Lung (tissue), 12 donors: ENCODE measurements around the gene TMEM247. TPM values are rescaled to one million over a fixed set of nuclear protein-coding genes. Genes with fewer than 3 reads are reported as not detected.

Experiments
- ATAC-seq: fragments of 200-7000 bp; cut with Tn5 transposase; one replicate; pipeline ENCODE4 v1.9.1; 2020; ENCODE audit warnings: moderate number of reproducible peaks; ENCODE audit not compliant: insufficient read depth, low FRiP score
- DNase-seq, 3 donors: peaks; one replicate each; pipeline ENCODE4 v3.0.0-alpha.2; 2013 to 2017
- H3K27ac ChIP-seq, 2 donors: one replicate each; pipeline ENCODE4 v1.5.1; 2013; ENCODE audit warnings: mild to moderate bottlenecking in 2 of 2, moderate library complexity in 2 of 2, control low read depth in 1 of 2, inconsistent platforms in 1 of 2, low read depth in 1 of 2, low read length in 1 of 2
- H3K27me3 ChIP-seq, 3 donors: one replicate each; pipeline ENCODE4 v1.5.1; 2013; ENCODE audit warnings: low read length in 2 of 3; ENCODE audit not compliant: control insufficient read depth in 3 of 3, insufficient read depth in 3 of 3
- H3K36me3 ChIP-seq, 4 donors: one replicate each; pipeline ENCODE4 v1.5.1; 2013; ENCODE audit warnings: low read length in 4 of 4, mild to moderate bottlenecking in 1 of 4, moderate library complexity in 1 of 4; ENCODE audit not compliant: control insufficient read depth in 4 of 4, insufficient read depth in 4 of 4
- H3K4me1 ChIP-seq, 5 donors: one replicate each; pipeline ENCODE4 v1.5.1; 2013; ENCODE audit warnings: low read length in 5 of 5, mild to moderate bottlenecking in 2 of 5, moderate library complexity in 1 of 5; ENCODE audit not compliant: control insufficient read depth in 5 of 5, insufficient read depth in 5 of 5
- H3K4me3 ChIP-seq: one replicate; pipeline ENCODE4 v1.5.1; 2013; ENCODE audit warnings: mild to moderate bottlenecking, control low read depth, moderate library complexity
- H3K9ac ChIP-seq, 2 donors: one replicate each; pipeline ENCODE4 v1.5.1; 2013; ENCODE audit warnings: low read length in 2 of 2, control low read depth in 1 of 2; ENCODE audit not compliant: insufficient read depth in 1 of 2
- H3K9me3 ChIP-seq, 4 donors: one replicate each; pipeline ENCODE4 v1.5.1; 2013; ENCODE audit warnings: low read length in 3 of 4, mild to moderate bottlenecking in 1 of 4, moderate library complexity in 1 of 4; ENCODE audit not compliant: control insufficient read depth in 4 of 4, insufficient read depth in 3 of 4
- WGBS, 2 donors: extraction: QIAGEN DNeasy Blood & Tissue Kit; methylation state at CpG; one replicate each; pipeline ENCODE4 v1.1.7; 2013; 5-methylcytosine and 5-hydroxymethylcytosine counted together
- polyA plus RNA-seq, 2 donors: library from polyadenylated mRNA; stranded (reverse); fragments of 200-250 nt; gene quantifications; one replicate each; pipeline ENCODE4 v1.2.1, GENCODE V29; 2013
- total RNA-seq, 2 donors: library from RNA; depleted of rRNA in 1 of 2; stranded (reverse); fragments of >200 nt in 1 of 2; gene quantifications; one replicate each; pipeline ENCODE4 v1.2.1, GENCODE V29; 2014 to 2021
- TF ChIP-seq, protein P1 (sequence below): IDR thresholded peaks from 2 replicates; pipeline ENCODE4 v1.5.1; 2012; ENCODE audit warnings: mild to moderate bottlenecking; ENCODE audit errors: control extremely low read depth, extremely low read depth
- donor health status: control.
- donor health status: control.
- donor health status: Bipolar disorder and iron deficiency.
- donor health status: healthy.
- donor health status: DM: yes; HTN: yes; CAD: no.

TMEM247 gene
- total and polyA plus RNA-seq, 4 donors, result not detected

DNA sequence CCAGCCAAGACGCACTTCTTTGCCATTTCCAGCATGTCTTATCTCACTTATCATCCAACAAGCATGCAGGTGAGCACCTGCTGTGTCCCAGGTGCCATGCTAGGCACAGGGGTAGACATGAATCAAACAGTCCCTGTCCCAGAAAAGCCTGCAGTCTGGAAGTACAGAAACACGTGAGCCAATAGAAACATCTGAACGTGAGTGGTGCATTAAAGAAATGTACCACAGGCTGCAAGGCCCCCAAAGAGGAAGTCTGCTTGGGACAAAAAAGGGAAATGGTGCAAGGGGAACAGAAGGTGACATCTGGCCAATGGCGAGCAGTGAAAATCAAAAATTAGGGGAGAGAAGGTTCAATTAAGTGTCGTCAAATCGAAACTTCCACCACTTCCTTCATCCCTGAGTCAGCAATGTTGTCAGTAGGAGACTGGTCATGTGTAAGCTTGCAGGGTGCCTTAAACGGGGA lies 17.6 kb upstream of the TMEM247 start:
- Histone ChIP-seq H3K4me3 (no peak overlapping the region), H3K9me3 (no peaks in the 10 kb centered on the region), H3K4me1 (peaks cover 6 to 30% (median 19%) of the 10 kb centered on the region in 5 donors), H3K36me3 (no peaks in the 10 kb centered on the region), H3K27ac (no peak overlapping the region), H3K27me3 (no peaks in the 10 kb centered on the region), H3K9ac (no peak overlapping the region)
- TF ChIP-seq, protein P1, sequence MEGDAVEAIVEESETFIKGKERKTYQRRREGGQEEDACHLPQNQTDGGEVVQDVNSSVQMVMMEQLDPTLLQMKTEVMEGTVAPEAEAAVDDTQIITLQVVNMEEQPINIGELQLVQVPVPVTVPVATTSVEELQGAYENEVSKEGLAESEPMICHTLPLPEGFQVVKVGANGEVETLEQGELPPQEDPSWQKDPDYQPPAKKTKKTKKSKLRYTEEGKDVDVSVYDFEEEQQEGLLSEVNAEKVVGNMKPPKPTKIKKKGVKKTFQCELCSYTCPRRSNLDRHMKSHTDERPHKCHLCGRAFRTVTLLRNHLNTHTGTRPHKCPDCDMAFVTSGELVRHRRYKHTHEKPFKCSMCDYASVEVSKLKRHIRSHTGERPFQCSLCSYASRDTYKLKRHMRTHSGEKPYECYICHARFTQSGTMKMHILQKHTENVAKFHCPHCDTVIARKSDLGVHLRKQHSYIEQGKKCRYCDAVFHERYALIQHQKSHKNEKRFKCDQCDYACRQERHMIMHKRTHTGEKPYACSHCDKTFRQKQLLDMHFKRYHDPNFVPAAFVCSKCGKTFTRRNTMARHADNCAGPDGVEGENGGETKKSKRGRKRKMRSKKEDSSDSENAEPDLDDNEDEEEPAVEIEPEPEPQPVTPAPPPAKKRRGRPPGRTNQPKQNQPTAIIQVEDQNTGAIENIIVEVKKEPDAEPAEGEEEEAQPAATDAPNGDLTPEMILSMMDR, result no peak
- DNase-seq, result peak in 1 of 3 donors; percentile 9
- WGBS, 2 donors, result 13 to 18% methylated on average over 7 of the region's 7 CpGs
- peak; percentile 24 for ATAC-seq

DNA sequence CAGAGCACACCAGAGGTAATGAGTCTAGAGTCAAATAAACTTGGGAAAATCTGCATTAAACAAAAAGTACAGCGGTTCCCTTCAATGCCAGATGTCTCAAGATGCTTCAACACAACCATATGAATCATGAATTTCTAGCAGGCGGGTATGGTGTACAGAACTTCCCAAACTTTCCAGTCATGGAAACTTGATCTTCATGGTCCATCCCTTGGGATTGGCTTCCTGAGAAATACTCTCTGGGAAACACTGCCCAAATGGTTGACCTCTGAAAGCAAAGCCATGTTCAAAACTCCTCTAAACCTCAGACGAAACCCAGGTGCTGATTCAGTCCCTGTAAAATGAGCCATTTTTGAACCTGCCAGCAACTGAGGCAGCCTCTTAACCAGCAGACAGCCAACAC lies 16.4 kb upstream of the TMEM247 start:
- Histone ChIP-seq H3K27me3 (no peaks in the 10 kb centered on the region), H3K27ac (no peak overlapping the region), H3K4me1 (peaks cover 6 to 30% (median 19%) of the 10 kb centered on the region in 5 donors), H3K4me3 (no peak overlapping the region), H3K9me3 (no peaks in the 10 kb centered on the region), H3K36me3 (no peaks in the 10 kb centered on the region), H3K9ac (no peak overlapping the region)
- DNase-seq (no peak), ATAC-seq (no peak)
- 94 to 95% methylated on average over 3 of the region's 3 CpGs for WGBS, 2 donors
- TF ChIP-seq, protein P1, result no peak

DNA sequence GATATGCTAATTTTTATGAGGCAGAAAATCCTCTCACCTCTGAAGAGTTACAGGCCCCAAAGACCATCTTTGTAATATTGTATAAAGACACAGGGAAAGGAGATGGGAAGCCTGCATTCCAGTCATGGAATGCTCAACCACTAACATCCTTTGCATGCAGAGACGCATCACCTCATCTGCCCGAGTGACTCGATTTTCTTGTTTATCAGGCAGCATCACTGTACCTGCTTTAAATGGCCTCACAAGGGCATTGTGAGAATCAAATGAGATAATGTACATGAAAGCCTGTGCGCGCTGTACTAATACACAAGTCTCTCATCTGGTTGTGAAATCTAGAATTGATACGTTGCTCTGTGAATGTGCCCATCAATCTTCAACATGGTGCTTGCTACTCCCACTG lies 10.2 kb upstream of the TMEM247 start:
- no peaks in the 10 kb centered on the region for H3K9me3 ChIP-seq
- no peak for ATAC-seq
- TF ChIP-seq, protein P1, result no peak
- no peaks in the 10 kb centered on the region for H3K36me3 ChIP-seq
- no peak overlapping the region for H3K9ac ChIP-seq
- H3K4me1 ChIP-seq, result no peaks in the 10 kb centered on the region
- 81 to 91% methylated on average over 6 of the region's 6 CpGs for WGBS, 2 donors
- H3K27ac ChIP-seq, result no peak overlapping the region
- no peak for DNase-seq
- H3K27me3 ChIP-seq, result no peaks in the 10 kb centered on the region
- no peak overlapping the region for H3K4me3 ChIP-seq

DNA sequence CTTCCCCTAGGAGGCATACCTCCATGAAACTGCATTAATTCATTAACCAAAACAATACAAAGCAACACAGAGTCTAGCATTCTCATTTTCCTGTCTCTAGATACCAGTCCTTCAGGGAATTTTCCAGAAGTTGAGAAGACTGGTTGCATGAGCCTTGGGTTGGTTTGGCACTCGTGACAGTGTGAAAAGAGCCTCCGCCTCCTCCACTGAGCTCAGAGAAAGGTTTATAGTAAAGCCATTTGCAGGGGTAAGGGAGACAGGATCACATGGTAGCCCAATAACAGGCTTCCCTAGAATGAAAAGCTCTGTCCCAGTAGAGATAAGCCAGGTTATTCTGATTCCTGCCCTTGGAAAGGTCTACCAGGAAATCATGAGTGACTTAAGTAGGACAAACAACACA lies 9.7 kb upstream of the TMEM247 start:
- Histone ChIP-seq H3K36me3 (no peaks in the 10 kb centered on the region), H3K4me3 (no peak overlapping the region), H3K27ac (no peak overlapping the region), H3K4me1 (no peaks in the 10 kb centered on the region), H3K9ac (no peak overlapping the region), H3K9me3 (no peaks in the 10 kb centered on the region), H3K27me3 (no peaks in the 10 kb centered on the region)
- TF ChIP-seq, protein P1, result no peak
- ATAC-seq (no peak), DNase-seq (no peak)
- WGBS, 2 donors, result 87 to 88% methylated on average over 2 of the region's 2 CpGs
